ENCODE data around the gene GALNT10. TPM values are rescaled to one million over a fixed set of nuclear protein-coding genes. Genes with fewer than 3 reads are reported as not detected.

GALNT10 gene
- total RNA-seq, 2 donors from 2014 or later: 11.5 to 19.5 TPM

GRCh38 chr5:154333016-154333415, 142.5 kb downstream of the GALNT10 start:
- no peaks in the 10 kb centered on the region for H3K4me1 ChIP-seq
- H3K36me3 ChIP-seq (replicated peaks in 1 of 2; ENCODE audit: insufficient read depth in 1 of 2, low read depth in 2 of 2): no peaks in the 10 kb centered on the region
- ATAC-seq (no peak), DNase-seq (no peak)
- no peaks in the 10 kb centered on the region for H3K27me3 ChIP-seq
- WGBS, 2 donors: 85 to 92% methylated on average over 4 of the region's 4 CpGs
- H3K9me3 ChIP-seq: no peaks in the 10 kb centered on the region
- intact Hi-C loops (cut with DNase I): no loop called here
- H3K4me3 ChIP-seq: no peak overlapping the region
- TF ChIP-seq CTCF (IDR thresholded peaks at IDR 0.05): no peak
- TF ChIP-seq POLR2A (IDR thresholded peaks at IDR 0.05): no peak
- H3K27ac ChIP-seq: no peak overlapping the region

GRCh38 chr5:154334406-154335064, 144.0 kb downstream of the GALNT10 start:
- no peaks in the 10 kb centered on the region for H3K36me3 ChIP-seq (replicated peaks in 1 of 2; ENCODE audit: insufficient read depth in 1 of 2, low read depth in 2 of 2)
- DNase-seq (no peak), ATAC-seq (no peak)
- no peaks in the 10 kb centered on the region for H3K9me3 ChIP-seq
- no peaks in the 10 kb centered on the region for H3K4me1 ChIP-seq
- H3K4me3 ChIP-seq: no peak overlapping the region
- H3K27me3 ChIP-seq: no peaks in the 10 kb centered on the region
- TF ChIP-seq CTCF (IDR thresholded peaks at IDR 0.05) (no peak), POLR2A (IDR thresholded peaks at IDR 0.05) (no peak)
- intact Hi-C loops (cut with DNase I): no loop called here
- no peak overlapping the region for H3K27ac ChIP-seq
- WGBS, 2 donors: 78 to 81% methylated on average over 6 of the region's 6 CpGs

- intact Hi-C loops (cut with DNase I): no loop called here
- Histone ChIP-seq H3K27me3 (no peaks in the 10 kb centered on the region), H3K4me3 (no peak overlapping the region), H3K27ac (no peak overlapping the region), H3K4me1 (no peaks in the 10 kb centered on the region), H3K9me3 (no peaks in the 10 kb centered on the region), H3K36me3 (replicated peaks in 1 of 2; ENCODE audit: insufficient read depth in 1 of 2, low read depth in 2 of 2) (no peaks in the 10 kb centered on the region)
- no peak for TF ChIP-seq CTCF (IDR thresholded peaks at IDR 0.05)
- TF ChIP-seq POLR2A (IDR thresholded peaks at IDR 0.05): no peak
- 92 to 93% methylated on average over 5 of the region's 5 CpGs for WGBS, 2 donors
- ATAC-seq: no peak
- no peak for DNase-seq
These were observed 144.5 kb downstream of the GALNT10 start for GRCh38 chr5:154335065-154335448.

- TF ChIP-seq POLR2A (IDR thresholded peaks at IDR 0.05) (no peak), CTCF (IDR thresholded peaks at IDR 0.05) (no peak)
- intact Hi-C loops (cut with DNase I): no loop called here
These were observed 151.1 kb downstream of the GALNT10 start for GRCh38 chr5:154341620-154342019.

GRCh38 chr5:154342211-154342610, 151.7 kb downstream of the GALNT10 start:
- no peak for ATAC-seq
- 77 to 78% methylated on average over 7 of the region's 7 CpGs for WGBS, 2 donors
- no peaks in the 10 kb centered on the region for H3K27me3 ChIP-seq
- intact Hi-C loops (cut with DNase I): no loop called here
- DNase-seq: no peak
- no peak overlapping the region for H3K27ac ChIP-seq
- H3K36me3 ChIP-seq (replicated peaks in 1 of 2; ENCODE audit: insufficient read depth in 1 of 2, low read depth in 2 of 2): no peaks in the 10 kb centered on the region
- H3K4me3 ChIP-seq: no peak overlapping the region
- no peaks in the 10 kb centered on the region for H3K4me1 ChIP-seq
- no peaks in the 10 kb centered on the region for H3K9me3 ChIP-seq
- no peak for TF ChIP-seq CTCF (IDR thresholded peaks at IDR 0.05)
- TF ChIP-seq POLR2A (IDR thresholded peaks at IDR 0.05): no peak

More at GRCh38 chr5:154341620-154342019, 151.1 kb downstream of the GALNT10 start:
- WGBS, 2 donors: 96 to 97% methylated on average over 6 of the region's 6 CpGs
- DNase-seq (no peak), ATAC-seq (no peak)
- no peaks in the 10 kb centered on the region for H3K9me3 ChIP-seq
- no peaks in the 10 kb centered on the region for H3K27me3 ChIP-seq
- no peak overlapping the region for H3K4me3 ChIP-seq
- H3K27ac ChIP-seq: no peak overlapping the region
- H3K36me3 ChIP-seq (replicated peaks in 1 of 2; ENCODE audit: insufficient read depth in 1 of 2, low read depth in 2 of 2): no peaks in the 10 kb centered on the region
- H3K4me1 ChIP-seq: no peaks in the 10 kb centered on the region

All from body of pancreas (tissue), 4 donors.